HEK293T (cell line): ENCODE data around the gene LNPEP.

Experiments used
- ARNT ChIP-seq: fragments of 450-650 bp; IDR thresholded peaks from 2 replicates; pipeline ENCODE4 v1.6.1; 2017; ENCODE audit warnings: mild to moderate bottlenecking
- BHLHE40 ChIP-seq: fragments of 450-650 bp; IDR thresholded peaks from 2 replicates; pipeline ENCODE4 v1.6.1; 2016; ENCODE audit warnings: mild to moderate bottlenecking, moderate library complexity, borderline replicate concordance
- CTBP1 ChIP-seq: fragments of 450-650 bp; IDR thresholded peaks from 2 replicates; pipeline ENCODE4 v1.6.1; 2016; ENCODE audit warnings: borderline replicate concordance
- ELF4 ChIP-seq: fragments of 450-650 bp; IDR thresholded peaks from 2 replicates; pipeline ENCODE4 v1.6.1; 2017; ENCODE audit warnings: antibody characterized with exemption
- FOXA1 ChIP-seq: fragments of 450-650 bp; IDR thresholded peaks from 2 replicates; pipeline ENCODE4 v1.6.1; 2016; ENCODE audit warnings: mild to moderate bottlenecking
- FOXK2 ChIP-seq: fragments of 450-650 bp; IDR thresholded peaks from 2 replicates; pipeline ENCODE4 v1.6.1; 2016; ENCODE audit warnings: mild to moderate bottlenecking
- HDGF ChIP-seq: fragments of 450-650 bp; IDR thresholded peaks from 2 replicates; pipeline ENCODE4 v1.6.1; 2017; ENCODE audit warnings: antibody characterized with exemption, borderline replicate concordance
- SP1 ChIP-seq: fragments of 450-650 bp; IDR thresholded peaks from 2 replicates; pipeline ENCODE4 v1.6.1; 2017
- SUZ12 ChIP-seq: fragments of 450-650 bp; IDR thresholded peaks from 2 replicates; pipeline ENCODE4 v1.6.1; 2016; ENCODE audit warnings: mild to moderate bottlenecking
- TARDBP ChIP-seq: fragments of 450-650 bp; IDR thresholded peaks from 2 replicates; pipeline ENCODE4 v1.6.1; 2016
- TF ChIP-seq, protein P1 (sequence below): fragments of 450-650 bp; IDR thresholded peaks from 2 replicates; pipeline ENCODE4 v1.6.1; 2016

DNA sequence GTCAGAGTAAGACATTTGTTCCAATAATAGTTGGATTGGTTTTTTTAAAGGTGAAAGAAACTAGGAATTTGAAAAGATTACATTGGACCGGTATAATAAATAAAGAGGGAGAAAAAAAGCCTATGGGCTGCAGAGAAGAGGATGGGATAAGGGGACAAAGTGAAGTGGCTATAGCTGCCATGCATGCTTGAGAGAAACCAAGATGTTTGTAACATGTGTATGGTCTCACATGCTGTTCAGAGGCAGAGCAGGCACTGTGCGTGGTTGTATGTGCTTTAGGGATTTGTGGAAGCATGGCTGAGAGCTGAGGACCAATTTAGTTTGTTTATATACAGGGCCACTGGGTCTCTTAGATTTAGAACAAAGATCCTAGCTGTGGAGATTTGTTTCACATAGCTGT, 32.7 kb downstream of the LNPEP start:
- no peak for TF ChIP-seq FOXA1
- TF ChIP-seq BHLHE40: no peak
- TF ChIP-seq, protein P1, sequence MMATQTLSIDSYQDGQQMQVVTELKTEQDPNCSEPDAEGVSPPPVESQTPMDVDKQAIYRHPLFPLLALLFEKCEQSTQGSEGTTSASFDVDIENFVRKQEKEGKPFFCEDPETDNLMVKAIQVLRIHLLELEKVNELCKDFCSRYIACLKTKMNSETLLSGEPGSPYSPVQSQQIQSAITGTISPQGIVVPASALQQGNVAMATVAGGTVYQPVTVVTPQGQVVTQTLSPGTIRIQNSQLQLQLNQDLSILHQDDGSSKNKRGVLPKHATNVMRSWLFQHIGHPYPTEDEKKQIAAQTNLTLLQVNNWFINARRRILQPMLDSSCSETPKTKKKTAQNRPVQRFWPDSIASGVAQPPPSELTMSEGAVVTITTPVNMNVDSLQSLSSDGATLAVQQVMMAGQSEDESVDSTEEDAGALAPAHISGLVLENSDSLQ: no peak
- no peak for TF ChIP-seq ELF4
- TF ChIP-seq SUZ12: no peak
- no peak for TF ChIP-seq TARDBP
- TF ChIP-seq SP1: no peak
- no peak for TF ChIP-seq ARNT
- no peak for TF ChIP-seq HDGF
- no peak for TF ChIP-seq CTBP1
- TF ChIP-seq FOXK2: no peak
